ENCODE measurements around the gene MAPK7.

DNA sequence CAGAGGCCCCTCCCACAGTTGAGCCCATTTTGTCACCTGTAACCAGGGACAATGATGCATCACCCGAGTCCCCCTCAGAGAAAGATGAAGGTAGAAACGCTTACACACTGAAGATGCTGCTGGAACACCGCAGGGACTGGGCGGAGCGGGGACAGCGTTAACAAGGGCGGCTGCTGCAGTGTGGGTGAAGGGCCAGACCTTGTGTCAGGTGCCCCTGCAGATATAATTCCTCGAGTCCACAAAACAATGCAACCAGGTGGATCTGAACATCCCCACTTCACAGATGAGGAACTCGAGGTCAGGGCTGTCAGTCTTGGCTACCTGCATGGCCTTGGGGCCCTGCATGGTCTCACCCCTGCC lies 6.3 kb upstream of the MAPK7 start:
- TF ChIP-seq, protein P1, sequence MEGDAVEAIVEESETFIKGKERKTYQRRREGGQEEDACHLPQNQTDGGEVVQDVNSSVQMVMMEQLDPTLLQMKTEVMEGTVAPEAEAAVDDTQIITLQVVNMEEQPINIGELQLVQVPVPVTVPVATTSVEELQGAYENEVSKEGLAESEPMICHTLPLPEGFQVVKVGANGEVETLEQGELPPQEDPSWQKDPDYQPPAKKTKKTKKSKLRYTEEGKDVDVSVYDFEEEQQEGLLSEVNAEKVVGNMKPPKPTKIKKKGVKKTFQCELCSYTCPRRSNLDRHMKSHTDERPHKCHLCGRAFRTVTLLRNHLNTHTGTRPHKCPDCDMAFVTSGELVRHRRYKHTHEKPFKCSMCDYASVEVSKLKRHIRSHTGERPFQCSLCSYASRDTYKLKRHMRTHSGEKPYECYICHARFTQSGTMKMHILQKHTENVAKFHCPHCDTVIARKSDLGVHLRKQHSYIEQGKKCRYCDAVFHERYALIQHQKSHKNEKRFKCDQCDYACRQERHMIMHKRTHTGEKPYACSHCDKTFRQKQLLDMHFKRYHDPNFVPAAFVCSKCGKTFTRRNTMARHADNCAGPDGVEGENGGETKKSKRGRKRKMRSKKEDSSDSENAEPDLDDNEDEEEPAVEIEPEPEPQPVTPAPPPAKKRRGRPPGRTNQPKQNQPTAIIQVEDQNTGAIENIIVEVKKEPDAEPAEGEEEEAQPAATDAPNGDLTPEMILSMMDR (IDR thresholded peaks at IDR 0.05; ENCODE audit: low read depth, low read length) = no peak
- TF ChIP-seq POLR2A (IDR thresholded peaks at IDR 0.05; ENCODE audit: extremely low read depth, insufficient read length) = no peak
- TF ChIP-seq, protein P2, sequence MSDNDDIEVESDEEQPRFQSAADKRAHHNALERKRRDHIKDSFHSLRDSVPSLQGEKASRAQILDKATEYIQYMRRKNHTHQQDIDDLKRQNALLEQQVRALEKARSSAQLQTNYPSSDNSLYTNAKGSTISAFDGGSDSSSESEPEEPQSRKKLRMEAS (IDR thresholded peaks at IDR 0.05; ENCODE audit: low read depth, low read length) = no peak

All from NB4 (cell line).